T-cell (primary cell): ENCODE measurements around the gene DDX11. TPM values are rescaled to one million over a fixed set of nuclear protein-coding genes. Genes with fewer than 3 reads are reported as not detected.
"Not testable (repeated sequence)": the region's sequence is repeated elsewhere in the genome, so short reads cannot be mapped to it uniquely, and the experiment has no call there.

Experiments used
- ATAC-seq, 4 experiments: fragments of 200-7000 bp in 3 of 4; fragments of 150-1000 bp in 1 of 4; cut with Tn5 transposase; replicated peaks in 1 of 4; 1 replicate in 3 of 4; 2 replicates in 1 of 4; pipeline ENCODE4 v1.10.0; 2021; ENCODE audit warnings: moderate library complexity in 3 of 4, mild to moderate bottlenecking in 2 of 4, moderate number of reproducible peaks in 1 of 4
- CTCF ChIA-PET, 2 donors: fragments of 300-600 bp; sonication (Branson Sonifier 250); formaldehyde crosslinking; loops; one replicate each; lab custom pipeline; 2022; ENCODE audit warnings: antibody characterized with exemption in 2 of 2; lab: Charles Lee
- POLR2A ChIA-PET, 2 donors: fragments of 300-600 bp; sonication (Branson Sonifier 250); formaldehyde crosslinking; loops; one replicate each; lab custom pipeline; 2022; ENCODE audit warnings: antibody characterized with exemption in 2 of 2; lab: Charles Lee
- DNase-seq, 35 experiments: peaks; one replicate each; pipeline versions ENCODE4 v3.0.0 to v3.0.0-alpha.2; 2013 to 2023
- H3K27ac ChIP-seq: one replicate; pipeline ENCODE4 v1.5.1; 2013; ENCODE audit warnings: low read length
- H3K27me3 ChIP-seq, 2 experiments: replicated peaks in 1 of 2; 1 replicate in 1 of 2; 2 replicates in 1 of 2; pipeline versions ENCODE4 v1.6.1 to v1.7.0; 2013; ENCODE audit warnings: low read length in 1 of 2, mixed read lengths in 1 of 2; ENCODE audit not compliant: control insufficient read depth in 2 of 2, insufficient read depth in 2 of 2; ENCODE audit errors: extremely low read depth in 1 of 2
- H3K36me3 ChIP-seq, 2 donors: 1 replicate in 1 of 2; 2 replicates in 1 of 2; pipeline versions ENCODE4 v1.6.1 to v1.7.0; 2013; ENCODE audit warnings: low read length in 1 of 2; ENCODE audit not compliant: control insufficient read depth in 2 of 2, insufficient read depth in 1 of 2; ENCODE audit errors: extremely low read depth in 1 of 2
- H3K4me1 ChIP-seq, 2 experiments: 1 replicate in 1 of 2; 2 replicates in 1 of 2; pipeline versions ENCODE4 v1.6.1 to v1.7.0; 2013; ENCODE audit warnings: low read length in 2 of 2, mixed read lengths in 1 of 2; ENCODE audit not compliant: insufficient read depth in 2 of 2, control insufficient read depth in 1 of 2; ENCODE audit errors: extremely low read depth in 1 of 2
- H3K4me3 ChIP-seq, 2 donors: 1 replicate in 1 of 2; 2 replicates in 1 of 2; pipeline versions ENCODE4 v1.5.1 to v1.7.0; 2013; ENCODE audit warnings: mild to moderate bottlenecking in 2 of 2, low read length in 1 of 2, moderate library complexity in 1 of 2; ENCODE audit not compliant: control insufficient read depth in 1 of 2; ENCODE audit errors: extremely low read depth in 1 of 2
- H3K9me3 ChIP-seq: 2 replicates; pipeline ENCODE4 v1.7.0; 2013
- H3K27ac Mint-ChIP-seq, 2 donors: one replicate each; pipeline ENCODE4 v1.8.0; 2020 to 2021; ENCODE audit warnings: mild to moderate bottlenecking in 2 of 2, mixed read lengths in 2 of 2
- H3K27me3 Mint-ChIP-seq, 2 donors: one replicate each; pipeline ENCODE4 v1.8.0; 2021 to 2022; ENCODE audit warnings: mixed read lengths in 2 of 2
- H3K36me3 Mint-ChIP-seq: one replicate; pipeline ENCODE4 v1.8.0; 2021; ENCODE audit warnings: mixed read lengths
- H3K4me1 Mint-ChIP-seq, 3 donors: one replicate each; pipeline ENCODE4 v1.8.0; 2020 to 2022; ENCODE audit warnings: mixed read lengths in 3 of 3, mild to moderate bottlenecking in 1 of 3
- H3K4me3 Mint-ChIP-seq, 3 donors: one replicate each; pipeline ENCODE4 v1.8.0; 2020 to 2022; ENCODE audit warnings: mild to moderate bottlenecking in 3 of 3, mixed read lengths in 3 of 3, moderate library complexity in 3 of 3
- H3K9me3 Mint-ChIP-seq, 3 donors: one replicate each; pipeline ENCODE4 v1.8.0; 2020 to 2022; ENCODE audit warnings: mixed read lengths in 3 of 3
- WGBS: methylation state at CpG from one replicate; pipeline ENCODE4 v1.1.5; 2013; ENCODE audit warnings: missing lambda C conversion rate; ENCODE audit not compliant: insufficient coverage; 5-methylcytosine and 5-hydroxymethylcytosine counted together
- total RNA-seq, 35 experiments: library from RNA in 6 of 35; stranded (reverse) in 6 of 35; fragments of 120-200 nt in 1 of 35; gene quantifications; one replicate each; pipeline versions ENCODE4 v1.2.1 to v1.2.4 and lab custom pipeline; 2013 to 2026

DDX11 gene
- total RNA-seq, 5 donors from 2014 or later (not counting 1 experiment from before 2014, with no cell fraction given): 80.9 to 123 (median 108) TPM

GRCh38 chr12:31120392-31121008, 46.8 kb downstream of the DDX11 start:
- H3K9me3 ChIP-seq: no peaks in the 10 kb centered on the region
- peaks cover 0 to 13% of the 10 kb centered on the region in 2 donors for H3K27me3 Mint-ChIP-seq
- WGBS: 36% methylated on average over 4 of the region's 26 CpGs
- H3K36me3 Mint-ChIP-seq: no peaks in the 10 kb centered on the region
- no peaks in the 10 kb centered on the region for H3K36me3 ChIP-seq
- peaks cover 6 to 16% (median 13%) of the 10 kb centered on the region in 3 donors for H3K4me1 Mint-ChIP-seq
- H3K27me3 ChIP-seq: peaks cover 0 to 42% of the 10 kb centered on the region in 2 experiments
- POLR2A ChIA-PET: no interaction called here
- CTCF ChIA-PET: interaction anchor here in 1 of 2 donors (0.6 kb wide), 1 partner anchor 269 kb away, joined by 7 read pairs; no protein-coding TSS in a partner anchor
- peaks cover 6 to 32% of the 10 kb centered on the region in 2 experiments for H3K4me1 ChIP-seq
- H3K4me3 ChIP-seq: no peak overlapping the region
- H3K4me3 Mint-ChIP-seq: peak overlapping the region in 2 of 3 donors; percentile 57 to 67
- H3K9me3 Mint-ChIP-seq: no peaks in the 10 kb centered on the region
- H3K27ac ChIP-seq: no peak overlapping the region
- ATAC-seq (no peak), DNase-seq (no peak)
- H3K27ac Mint-ChIP-seq: no peak overlapping the region

GRCh38 chr12:31121022-31121728, 47.5 kb downstream of the DDX11 start:
- DNase-seq, H3K36me3 ChIP-seq, H3K36me3 Mint-ChIP-seq, H3K27ac Mint-ChIP-seq, H3K27ac ChIP-seq, H3K4me3 Mint-ChIP-seq, H3K9me3 ChIP-seq, ATAC-seq, H3K4me3 ChIP-seq, POLR2A ChIA-PET, H3K9me3 Mint-ChIP-seq: not testable (repeated sequence)
- H3K4me1 Mint-ChIP-seq: peaks cover 6 to 14% (median 13%) of the 10 kb centered on the region in 3 donors
- H3K27me3 Mint-ChIP-seq: peaks cover 0 to 11% of the 10 kb centered on the region in 2 donors
- H3K4me1 ChIP-seq: peaks cover 6 to 32% of the 10 kb centered on the region in 2 experiments
- CTCF ChIA-PET: interaction anchor here in 1 of 2 donors (0.6 kb wide), 1 partner anchor 270 kb away, joined by 7 read pairs; no protein-coding TSS in a partner anchor
- peaks cover 0 to 42% of the 10 kb centered on the region in 2 experiments for H3K27me3 ChIP-seq
- 90% methylated on average over 6 of the region's 19 CpGs for WGBS

GRCh38 chr12:31122481-31122880, 48.8 kb downstream of the DDX11 start:
- no CpG with 5 or more reads among the region's 19 CpGs for WGBS
- no peak overlapping the region for H3K4me3 Mint-ChIP-seq

GRCh38 chr12:31124158-31124557, 50.5 kb downstream of the DDX11 start:
- WGBS: no CpG with 5 or more reads among the region's 8 CpGs
- H3K4me1 Mint-ChIP-seq, H3K27ac Mint-ChIP-seq, H3K9me3 Mint-ChIP-seq, H3K4me1 ChIP-seq, ATAC-seq, DNase-seq, H3K36me3 Mint-ChIP-seq, POLR2A ChIA-PET, H3K9me3 ChIP-seq, H3K27ac ChIP-seq, H3K27me3 Mint-ChIP-seq, H3K4me3 Mint-ChIP-seq, H3K36me3 ChIP-seq, H3K4me3 ChIP-seq: not testable (repeated sequence)
- CTCF ChIA-PET: interaction anchor here in 1 of 2 donors (0.6 kb wide), 1 partner anchor 272 kb away, joined by 3 read pairs; no protein-coding TSS in a partner anchor
- H3K27me3 ChIP-seq: peaks cover 0 to 20% of the 10 kb centered on the region in 2 experiments

More at GRCh38 chr12:31122481-31122880, 48.8 kb downstream of the DDX11 start:
- DNase-seq (no peak), ATAC-seq (no peak)
- peaks cover 0 to 25% of the 10 kb centered on the region in 2 experiments for H3K4me1 ChIP-seq
- no peaks in the 10 kb centered on the region for H3K36me3 ChIP-seq
- H3K9me3 Mint-ChIP-seq: no peaks in the 10 kb centered on the region
- ChIA-PET POLR2A (no interaction called here), CTCF (no interaction called here)
- H3K36me3 Mint-ChIP-seq: no peaks in the 10 kb centered on the region
- no peaks in the 10 kb centered on the region for H3K9me3 ChIP-seq
- H3K27me3 Mint-ChIP-seq: peaks cover 0 to 4% of the 10 kb centered on the region in 2 donors
- H3K27ac Mint-ChIP-seq: no peak overlapping the region
- no peak overlapping the region for H3K4me3 ChIP-seq
- peaks cover 0 to 37% of the 10 kb centered on the region in 2 experiments for H3K27me3 ChIP-seq
- H3K27ac ChIP-seq: no peak overlapping the region
- peaks cover 0 to 7% (median 7%) of the 10 kb centered on the region in 3 donors for H3K4me1 Mint-ChIP-seq

- H3K4me1 ChIP-seq, H3K4me3 ChIP-seq, H3K36me3 Mint-ChIP-seq, POLR2A ChIA-PET, DNase-seq, H3K4me3 Mint-ChIP-seq, H3K27ac Mint-ChIP-seq, H3K4me1 Mint-ChIP-seq, H3K9me3 ChIP-seq, CTCF ChIA-PET, H3K27me3 Mint-ChIP-seq, ATAC-seq, H3K27ac ChIP-seq, H3K36me3 ChIP-seq, H3K9me3 Mint-ChIP-seq: not testable (repeated sequence)
- WGBS: no CpG with 5 or more reads among the region's 2 CpGs
- H3K27me3 ChIP-seq: peaks cover 0 to 11% of the 10 kb centered on the region in 2 experiments
Measured at GRCh38 chr12:31125171-31125570, 51.5 kb downstream of the DDX11 start.

GRCh38 chr12:31127209-31127848, 53.7 kb downstream of the DDX11 start:
- CTCF ChIA-PET, H3K4me3 ChIP-seq, H3K9me3 Mint-ChIP-seq, H3K4me1 Mint-ChIP-seq, H3K27ac Mint-ChIP-seq, ATAC-seq, H3K4me3 Mint-ChIP-seq, H3K27ac ChIP-seq, H3K4me1 ChIP-seq, H3K36me3 ChIP-seq, DNase-seq, H3K27me3 ChIP-seq, H3K36me3 Mint-ChIP-seq, POLR2A ChIA-PET, H3K9me3 ChIP-seq, H3K27me3 Mint-ChIP-seq: not testable (repeated sequence)
- no CpG with 5 or more reads among the region's 4 CpGs for WGBS
